Sigmoid colon (tissue), 7 donors: ENCODE results near the gene DENND1C. TPM values are rescaled to one million over a fixed set of nuclear protein-coding genes. Genes with fewer than 3 reads are reported as not detected.
A peak's percentile ranks its signal among the peaks of the same experiment; 100 is the strongest.

Source experiments
- DNase-seq: peaks from one replicate; pipeline ENCODE4 v3.0.0-alpha.2; 2019
- H3K27ac ChIP-seq, 4 donors: fragments of 200-600 bp; sonication (generic); one replicate each; pipeline ENCODE4 v1.5.1; 2016 to 2019; ENCODE audit warnings: mild to moderate bottlenecking in 1 of 4
- H3K27me3 ChIP-seq, 3 donors: fragments of 200-600 bp; sonication (generic); one replicate each; pipeline ENCODE4 v1.5.1; 2019; ENCODE audit warnings: mild to moderate bottlenecking in 1 of 3
- H3K36me3 ChIP-seq, 4 donors: fragments of 200-600 bp; sonication (generic); one replicate each; pipeline ENCODE4 v1.5.1; 2016 to 2019
- H3K4me1 ChIP-seq, 4 donors: fragments of 200-600 bp; sonication (generic); one replicate each; pipeline ENCODE4 v1.5.1; 2017 to 2019
- H3K4me3 ChIP-seq, 4 donors: fragments of 200-600 bp; sonication (generic); one replicate each; pipeline ENCODE4 v1.5.1; 2017 to 2019; ENCODE audit warnings: mild to moderate bottlenecking in 2 of 4, moderate library complexity in 1 of 4
- H3K9me3 ChIP-seq, 4 donors: fragments of 200-600 bp in 3 of 4; sonication (generic) in 3 of 4; one replicate each; pipeline versions ENCODE4 v1.5.1 to v1.6.1; 2013 to 2019
- EP300 ChIP-seq, 4 donors: sonication (generic); formaldehyde crosslinking; IDR thresholded peaks; one replicate each; pipeline ENCODE4 v1.6.1; 2017; ENCODE audit warnings: antibody characterized with exemption in 4 of 4
- POLR2A ChIP-seq, 2 donors: fragments of 450-650 bp; IDR thresholded peaks; one replicate each; pipeline ENCODE4 v1.6.1; 2016; ENCODE audit warnings: antibody characterized with exemption in 2 of 2, mild to moderate bottlenecking in 2 of 2, moderate library complexity in 2 of 2
- POLR2AphosphoS5 ChIP-seq, 4 donors: sonication (generic); formaldehyde crosslinking; IDR thresholded peaks; one replicate each; pipeline ENCODE4 v1.6.1; 2017; ENCODE audit warnings: antibody characterized with exemption in 4 of 4
- WGBS, 2 donors: extraction: QIAGEN DNeasy Blood & Tissue Kit; methylation state at CpG; one replicate each; pipeline ENCODE4 v1.1.7; 2013; 5-methylcytosine and 5-hydroxymethylcytosine counted together
- intact Hi-C: fragments of 100-400 bp; cut with DNase I; formaldehyde crosslinking; loops from one replicate; pipeline ENCODE4 v1.15.1; 2023
- polyA plus RNA-seq, 3 donors: library from polyadenylated mRNA; stranded (reverse); fragments of 200-250 nt; gene quantifications; one replicate each; pipeline ENCODE4 v1.2.3, GENCODE V29; 2013
- total RNA-seq, 4 donors: library from RNA; depleted of rRNA; stranded (reverse); fragments of >200 nt; gene quantifications; one replicate each; pipeline ENCODE4 v1.1.0, GENCODE V29; 2016
- TF ChIP-seq, protein P1 (sequence below), 4 experiments: fragments of 450-650 bp in 3 of 4; fragments of 200-600 bp in 1 of 4; IDR thresholded peaks; one replicate each; pipeline ENCODE4 v1.5.1; 2016 to 2019; ENCODE audit warnings: antibody characterized with exemption in 4 of 4, mild to moderate bottlenecking in 3 of 4, moderate library complexity in 2 of 4
- donor health status: healthy with polysubstance abuse.
- donor health status: Bipolar disorder and iron deficiency.
- donor health status: healthy.

Gene DENND1C, protein sequence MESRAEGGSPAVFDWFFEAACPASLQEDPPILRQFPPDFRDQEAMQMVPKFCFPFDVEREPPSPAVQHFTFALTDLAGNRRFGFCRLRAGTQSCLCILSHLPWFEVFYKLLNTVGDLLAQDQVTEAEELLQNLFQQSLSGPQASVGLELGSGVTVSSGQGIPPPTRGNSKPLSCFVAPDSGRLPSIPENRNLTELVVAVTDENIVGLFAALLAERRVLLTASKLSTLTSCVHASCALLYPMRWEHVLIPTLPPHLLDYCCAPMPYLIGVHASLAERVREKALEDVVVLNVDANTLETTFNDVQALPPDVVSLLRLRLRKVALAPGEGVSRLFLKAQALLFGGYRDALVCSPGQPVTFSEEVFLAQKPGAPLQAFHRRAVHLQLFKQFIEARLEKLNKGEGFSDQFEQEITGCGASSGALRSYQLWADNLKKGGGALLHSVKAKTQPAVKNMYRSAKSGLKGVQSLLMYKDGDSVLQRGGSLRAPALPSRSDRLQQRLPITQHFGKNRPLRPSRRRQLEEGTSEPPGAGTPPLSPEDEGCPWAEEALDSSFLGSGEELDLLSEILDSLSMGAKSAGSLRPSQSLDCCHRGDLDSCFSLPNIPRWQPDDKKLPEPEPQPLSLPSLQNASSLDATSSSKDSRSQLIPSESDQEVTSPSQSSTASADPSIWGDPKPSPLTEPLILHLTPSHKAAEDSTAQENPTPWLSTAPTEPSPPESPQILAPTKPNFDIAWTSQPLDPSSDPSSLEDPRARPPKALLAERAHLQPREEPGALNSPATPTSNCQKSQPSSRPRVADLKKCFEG
- total RNA-seq (1 to 10 TPM in 2 of 4 donors, under 1 TPM in 1, not detected in 1; 0.99 to 2.0 (median 1.1) TPM), polyA plus RNA-seq (10 to 100 TPM in 1 of 3 donors, 1 to 10 TPM in 2; 1.8 to 18.1 (median 6.0) TPM)

- Histone ChIP-seq H3K36me3 (no peaks in the 10 kb centered on the region), H3K9me3 (no peaks in the 10 kb centered on the region), H3K27me3 (peaks cover 5 to 34% (median 22%) of the 10 kb centered on the region in 3 donors), H3K4me1 (peaks cover 0 to 5% (median 4%) of the 10 kb centered on the region in 4 donors), H3K27ac (no peak within 1 kb of the TSS), H3K4me3 (peak within 1 kb of the TSS in 1 of 4 donors; percentile 29)
- TF ChIP-seq, protein P1, sequence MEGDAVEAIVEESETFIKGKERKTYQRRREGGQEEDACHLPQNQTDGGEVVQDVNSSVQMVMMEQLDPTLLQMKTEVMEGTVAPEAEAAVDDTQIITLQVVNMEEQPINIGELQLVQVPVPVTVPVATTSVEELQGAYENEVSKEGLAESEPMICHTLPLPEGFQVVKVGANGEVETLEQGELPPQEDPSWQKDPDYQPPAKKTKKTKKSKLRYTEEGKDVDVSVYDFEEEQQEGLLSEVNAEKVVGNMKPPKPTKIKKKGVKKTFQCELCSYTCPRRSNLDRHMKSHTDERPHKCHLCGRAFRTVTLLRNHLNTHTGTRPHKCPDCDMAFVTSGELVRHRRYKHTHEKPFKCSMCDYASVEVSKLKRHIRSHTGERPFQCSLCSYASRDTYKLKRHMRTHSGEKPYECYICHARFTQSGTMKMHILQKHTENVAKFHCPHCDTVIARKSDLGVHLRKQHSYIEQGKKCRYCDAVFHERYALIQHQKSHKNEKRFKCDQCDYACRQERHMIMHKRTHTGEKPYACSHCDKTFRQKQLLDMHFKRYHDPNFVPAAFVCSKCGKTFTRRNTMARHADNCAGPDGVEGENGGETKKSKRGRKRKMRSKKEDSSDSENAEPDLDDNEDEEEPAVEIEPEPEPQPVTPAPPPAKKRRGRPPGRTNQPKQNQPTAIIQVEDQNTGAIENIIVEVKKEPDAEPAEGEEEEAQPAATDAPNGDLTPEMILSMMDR (IDR thresholded peaks at IDR 0.05), result peak in 2 of 4 experiments; percentile 10 to 28
- TF ChIP-seq POLR2AphosphoS5 (IDR thresholded peaks at IDR 0.05) (no peak), EP300 (IDR thresholded peaks at IDR 0.05) (no peak)
- no peak for DNase-seq
- WGBS, 2 donors, result 29 to 47% methylated on average over 24 of the region's 24 CpGs
- intact Hi-C loops, result no loop called here
These were observed at the start of gene DENND1C for GRCh38 chr19:6481541-6482342. Gene DENND1C, minus strand, starts transcription at chr19:6481787. Its CDS starts 92 bp downstream, at chr19:6481695.

GRCh38 chr19:6530386-6531162, 49.0 kb upstream of the DENND1C start, which contains the start of gene TNFSF9:
Gene TNFSF9, plus strand, starts transcription at chr19:6531026. Its CDS starts 11 bp downstream, at chr19:6531037.
- Histone ChIP-seq H3K27ac (peak within 1 kb of the TSS; percentile 46 to 74 (median 62)), H3K36me3 (no peaks in the 10 kb centered on the region), H3K4me1 (peaks cover 0 to 38% (median 10%) of the 10 kb centered on the region in 4 donors), H3K9me3 (no peaks in the 10 kb centered on the region), H3K4me3 (peak within 1 kb of the TSS; percentile 36 to 60 (median 50)), H3K27me3 (peaks cover 8 to 35% (median 33%) of the 10 kb centered on the region in 3 donors)
- intact Hi-C loops, result loop anchor here (5.0 kb wide), 2 partner anchors 68 to 207 kb away; partner anchors contain the start of genes CRB3, GPR108 and TRIP10
- WGBS, 2 donors, result 1% methylated on average over 44 of the region's 44 CpGs
- TF ChIP-seq POLR2A (IDR thresholded peaks at IDR 0.05), result peak in 1 of 2 donors; percentile 37
- TF ChIP-seq, protein P1 (IDR thresholded peaks at IDR 0.05), result no peak
- TF ChIP-seq EP300 (IDR thresholded peaks at IDR 0.05), result peak in 1 of 4 donors; percentile 27
- TF ChIP-seq POLR2AphosphoS5 (IDR thresholded peaks at IDR 0.05), result peak; percentile 57 to 95 (median 66)
- peak; percentile 95 for DNase-seq

DNA sequence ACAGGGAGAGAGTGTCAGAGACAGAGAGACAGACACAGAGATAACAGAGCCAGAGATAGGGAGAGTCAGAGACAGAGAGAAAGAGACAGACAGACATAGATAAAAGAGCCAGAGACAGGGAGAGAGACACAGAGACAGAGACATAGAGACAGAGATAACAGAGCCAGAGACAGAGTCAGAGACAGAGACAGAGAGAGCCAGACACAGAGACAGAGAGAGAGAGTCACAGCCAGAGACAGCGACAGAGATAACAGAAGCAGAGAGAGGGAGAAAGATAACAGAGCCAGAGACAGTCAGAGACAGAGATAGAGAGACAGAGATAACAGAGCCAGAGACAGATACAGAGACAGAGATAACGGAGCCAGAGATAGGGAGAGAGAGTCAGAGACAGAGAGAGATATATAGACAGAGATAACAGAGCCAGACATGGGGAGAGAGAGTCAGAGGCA, 48.4 kb upstream of the DENND1C start:
- 67 to 75% methylated on average over 2 of the region's 2 CpGs for WGBS, 2 donors
- H3K36me3 ChIP-seq, result no peaks in the 10 kb centered on the region
- peaks cover 0 to 38% (median 10%) of the 10 kb centered on the region in 4 donors for H3K4me1 ChIP-seq
- H3K4me3 ChIP-seq, result peak overlapping the region; percentile 36 to 60 (median 50)
- intact Hi-C loops, result loop anchor here (5.0 kb wide), 2 partner anchors 68 to 207 kb away; partner anchors contain the start of genes CRB3, GPR108 and TRIP10
- no peak for DNase-seq
- peaks cover 8 to 34% (median 32%) of the 10 kb centered on the region in 3 donors for H3K27me3 ChIP-seq
- TF ChIP-seq POLR2A (IDR thresholded peaks at IDR 0.05) (no peak), EP300 (IDR thresholded peaks at IDR 0.05) (no peak), POLR2AphosphoS5 (IDR thresholded peaks at IDR 0.05) (no peak)
- TF ChIP-seq, protein P1 (IDR thresholded peaks at IDR 0.05), result no peak
- no peaks in the 10 kb centered on the region for H3K9me3 ChIP-seq
- peak overlapping the region in 2 of 4 donors; percentile 51 to 74 for H3K27ac ChIP-seq
